H1 (cell line): ENCODE measurements around the gene ZBED6. TPM values are rescaled to one million over a fixed set of nuclear protein-coding genes. Genes with fewer than 3 reads are reported as not detected.

Experiments
- USF2 ChIP-seq: IDR thresholded peaks from 2 replicates; pipeline ENCODE4 v1.6.1; 2011; ENCODE audit warnings: low read length, improper control_type of control experiment
- ZNF274 ChIP-seq: IDR thresholded peaks from 2 replicates; pipeline ENCODE4 v1.7.0; 2012; ENCODE audit warnings: low read length, borderline replicate concordance; ENCODE audit errors: extremely low read depth
- polyA plus RNA-seq, 7 experiments: library from polyadenylated mRNA; depleted of rRNA in 3 of 7; stranded (reverse) in 5 of 7; unstranded in 2 of 7; fragments of >200 nt in 5 of 7; fragments of 200-250 nt in 2 of 7; gene quantifications; 1 replicate in 5 of 7; 2 replicates in 1 of 7; 4 replicates in 1 of 7; pipeline versions ENCODE4 v1.2.1 to v1.2.3, GENCODE V29; 2011 to 2013; ENCODE audit warnings: missing spikeins in 2 of 7, mixed read lengths in 2 of 7
- total RNA-seq: library from RNA; stranded (reverse); fragmentation: NEBNext Ultra II Directional; extraction: Animal tissue kit (Norgen Biotek cat#: 25700); gene quantifications from 2 replicates; pipeline ENCODE4 v1.2.1, GENCODE V29; 2021

The ZBED6 gene
- total and polyA plus RNA-seq, 2 of the 8 experiments (the other 6 are each of a cell fraction or from before 2014, with no cell fraction given), result 1.4 to 25.9 TPM

- TF ChIP-seq USF2 (no peak), ZNF274 (no peak)
These were observed 23.0 kb downstream of the ZBED6 start (continued) for GRCh38 chr1:203818399-203818798.
